NCI-H748 (cell line): ENCODE results near the gene CAVIN3.
A peak's percentile ranks its signal among the peaks of the same experiment; 100 is the strongest.
"Not testable (repeated sequence)": the region's sequence is repeated elsewhere in the genome, so short reads cannot be mapped to it uniquely, and the experiment has no call there.

Experiments used
- DNase-seq: peaks from one replicate; lab custom pipeline; 2025; ENCODE audit not compliant: unreplicated experiment; lab: John Stamatoyannopoulos, UW

The CAVIN3 gene

GRCh38 chr11:6326985-6327384 lies 6.7 kb upstream of the CAVIN3 start:
- DNase-seq = no peak

GRCh38 chr11:6326303-6326702 lies 6.0 kb upstream of the CAVIN3 start:
- DNase-seq = no peak

GRCh38 chr11:6323291-6323905 lies 3.1 kb upstream of the CAVIN3 start:
- peak; percentile 84 for DNase-seq

- DNase-seq = peak; percentile 77
Observed at GRCh38 chr11:6321961-6322362, 1.7 kb upstream of the CAVIN3 start.

- DNase-seq = no peak
Observed at GRCh38 chr11:6321356-6321755, 1.1 kb upstream of the CAVIN3 start.

- DNase-seq = no peak
Observed at GRCh38 chr11:6319704-6320410, 444 bp downstream of the CAVIN3 start.

GRCh38 chr11:6319001-6319703 lies 1.1 kb downstream of the CAVIN3 start:
- DNase-seq = no peak

GRCh38 chr11:6318204-6318603 lies 2.1 kb downstream of the CAVIN3 start:
- DNase-seq = no peak

GRCh38 chr11:6315811-6316425 lies 4.4 kb downstream of the CAVIN3 start:
- DNase-seq = peak; percentile 76

GRCh38 chr11:6312106-6312505 lies 8.2 kb downstream of the CAVIN3 start:
- no peak for DNase-seq

- DNase-seq = no peak
Observed at GRCh38 chr11:6307876-6308275, 12.4 kb downstream of the CAVIN3 start.

- no peak for DNase-seq
Observed at GRCh38 chr11:6305297-6305696, 15.0 kb downstream of the CAVIN3 start.

- DNase-seq = no peak
Observed at GRCh38 chr11:6303661-6304060, 16.6 kb downstream of the CAVIN3 start.

- no peak for DNase-seq
Observed at GRCh38 chr11:6301096-6301495, 19.2 kb downstream of the CAVIN3 start.

- no peak for DNase-seq
Observed at GRCh38 chr11:6300325-6300724, 20.0 kb downstream of the CAVIN3 start.

- peak; percentile 52 for DNase-seq
Observed at GRCh38 chr11:6298605-6299004, 21.7 kb downstream of the CAVIN3 start.

GRCh38 chr11:6297831-6298230 lies 22.5 kb downstream of the CAVIN3 start:
- DNase-seq = no peak

GRCh38 chr11:6285019-6285418 lies 35.3 kb downstream of the CAVIN3 start:
- DNase-seq = no peak

- no peak for DNase-seq
Observed at GRCh38 chr11:6284250-6284649, 36.1 kb downstream of the CAVIN3 start.

GRCh38 chr11:6283453-6284023 lies 36.8 kb downstream of the CAVIN3 start:
- DNase-seq = no peak

GRCh38 chr11:6280809-6281208 lies 39.5 kb downstream of the CAVIN3 start:
- DNase-seq = not testable (repeated sequence)
